Mammary epithelial cell (primary cell): Measurements from ENCODE around the gene ATP2B2.

Experiments
- EZH2 ChIP-seq: IDR thresholded peaks from 2 replicates; pipeline ENCODE4 v1.6.1; 2012; ENCODE audit warnings: low read length, inconsistent platforms, borderline replicate concordance
- TF ChIP-seq, protein P1 (sequence below), 2 donors: IDR thresholded peaks in 1 of 2; conservative IDR thresholded peaks in 1 of 2; 2 replicates each; pipeline ENCODE4 v1.5.1; 2011 to 2012; ENCODE audit warnings: inconsistent platforms in 2 of 2, low read length in 2 of 2, mild to moderate bottlenecking in 2 of 2, control low read depth in 1 of 2, low read depth in 1 of 2; ENCODE audit not compliant: insufficient read depth in 1 of 2; ENCODE audit errors: extremely low read depth in 1 of 2

- TF ChIP-seq, protein P1, sequence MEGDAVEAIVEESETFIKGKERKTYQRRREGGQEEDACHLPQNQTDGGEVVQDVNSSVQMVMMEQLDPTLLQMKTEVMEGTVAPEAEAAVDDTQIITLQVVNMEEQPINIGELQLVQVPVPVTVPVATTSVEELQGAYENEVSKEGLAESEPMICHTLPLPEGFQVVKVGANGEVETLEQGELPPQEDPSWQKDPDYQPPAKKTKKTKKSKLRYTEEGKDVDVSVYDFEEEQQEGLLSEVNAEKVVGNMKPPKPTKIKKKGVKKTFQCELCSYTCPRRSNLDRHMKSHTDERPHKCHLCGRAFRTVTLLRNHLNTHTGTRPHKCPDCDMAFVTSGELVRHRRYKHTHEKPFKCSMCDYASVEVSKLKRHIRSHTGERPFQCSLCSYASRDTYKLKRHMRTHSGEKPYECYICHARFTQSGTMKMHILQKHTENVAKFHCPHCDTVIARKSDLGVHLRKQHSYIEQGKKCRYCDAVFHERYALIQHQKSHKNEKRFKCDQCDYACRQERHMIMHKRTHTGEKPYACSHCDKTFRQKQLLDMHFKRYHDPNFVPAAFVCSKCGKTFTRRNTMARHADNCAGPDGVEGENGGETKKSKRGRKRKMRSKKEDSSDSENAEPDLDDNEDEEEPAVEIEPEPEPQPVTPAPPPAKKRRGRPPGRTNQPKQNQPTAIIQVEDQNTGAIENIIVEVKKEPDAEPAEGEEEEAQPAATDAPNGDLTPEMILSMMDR (conservative IDR thresholded peaks at IDR 0.05 in 1 of 2, IDR thresholded peaks at IDR 0.05 in 1 of 2; ENCODE audit: extremely low read depth in 1 of 2, insufficient read depth in 1 of 2, low read depth in 1 of 2, low read length in 2 of 2), result no peak
- TF ChIP-seq EZH2, result no peak
Measured at GRCh38 chr3:10552631-10552943, 47.2 kb upstream of the ATP2B2 start.
